PC-3 (cell line): ENCODE results near the gene FLYWCH1. TPM values are rescaled to one million over a fixed set of nuclear protein-coding genes. Genes with fewer than 3 reads are reported as not detected.
A peak's percentile ranks its signal among the peaks of the same experiment; 100 is the strongest.

ENCODE experiments used
- ATAC-seq: fragments of 200-7000 bp; cut with Tn5 transposase; 2 replicates; pipeline ENCODE4 v1.9.1; 2020; ENCODE audit warnings: mild to moderate bottlenecking, moderate library complexity
- BruUV-seq: library from RNA; stranded (reverse); fragments of 400-500 nt; replicated peaks from 2 replicates; lab custom pipeline; 2021; lab: Mats Ljungman, UMichigan
- CTCF ChIA-PET: fragments of 300-600 bp; sonication (Branson Sonifier 250); formaldehyde crosslinking; loops from one replicate; lab custom pipeline; 2022; ENCODE audit warnings: antibody characterized with exemption; lab: Charles Lee
- POLR2A ChIA-PET: fragments of 300-600 bp; sonication (Branson Sonifier 250); formaldehyde crosslinking; loops from one replicate; lab custom pipeline; 2022; ENCODE audit warnings: antibody characterized with exemption; ENCODE audit not compliant: unreplicated experiment; lab: Charles Lee
- DNase-seq: peaks from one replicate; pipeline ENCODE4 v3.0.0-alpha.2; 2015
- H2AFZ ChIP-seq: fragments of 300-600 bp; sonication (generic); 2 replicates; pipeline ENCODE4 v1.6.0; 2016; ENCODE audit warnings: antibody characterized with exemption, low read length
- H3F3A ChIP-seq: fragments of 300-600 bp; sonication (generic); one replicate; pipeline ENCODE4 v1.6.0; 2017; ENCODE audit warnings: antibody characterized with exemption, low read length, control low read depth, mild to moderate bottlenecking; ENCODE audit not compliant: unreplicated experiment
- H3K27ac ChIP-seq: fragments of 300-600 bp; sonication (generic); 2 replicates; pipeline ENCODE4 v1.5.1; 2016; ENCODE audit warnings: mild to moderate bottlenecking, low read length
- H3K27me3 ChIP-seq: fragments of 300-600 bp; sonication (generic); 2 replicates; pipeline ENCODE4 v1.6.1; 2016; ENCODE audit warnings: low read length, mixed read lengths
- H3K36me3 ChIP-seq: fragments of 300-600 bp; sonication (generic); 2 replicates; pipeline ENCODE4 v1.6.1; 2016; ENCODE audit warnings: low read depth, mixed run types, low read length, mixed read lengths
- H3K4me1 ChIP-seq: fragments of 300-600 bp; sonication (generic); 2 replicates; pipeline ENCODE4 v1.5.1; 2016; ENCODE audit warnings: low read length; ENCODE audit not compliant: insufficient read depth
- H3K4me2 ChIP-seq: fragments of 300-600 bp; sonication (generic); 2 replicates; pipeline ENCODE4 v1.6.0; 2016; ENCODE audit warnings: low read length
- H3K4me3 ChIP-seq: fragments of 300-600 bp; sonication (generic); 2 replicates; pipeline ENCODE4 v1.5.1; 2016; ENCODE audit warnings: mild to moderate bottlenecking, low read length, mixed read lengths
- H3K79me2 ChIP-seq: fragments of 300-600 bp; sonication (generic); 2 replicates; pipeline ENCODE4 v1.6.1; 2017; ENCODE audit warnings: low read length, mixed read lengths
- H3K9ac ChIP-seq: fragments of 300-600 bp; sonication (generic); 2 replicates; pipeline ENCODE4 v1.6.0; 2016; ENCODE audit warnings: mild to moderate bottlenecking, low read length
- H3K9me2 ChIP-seq: fragments of 300-600 bp; sonication (generic); replicated peaks from 2 replicates; pipeline ENCODE4 v1.6.1; 2016; ENCODE audit warnings: mixed run types, low read length, mixed read lengths
- H3K9me3 ChIP-seq: fragments of 300-600 bp; sonication (generic); 2 replicates; pipeline ENCODE4 v1.6.1; 2016; ENCODE audit warnings: low read length, mixed read lengths
- H4K20me1 ChIP-seq: fragments of 300-600 bp; sonication (generic); 2 replicates; pipeline ENCODE4 v1.6.1; 2016; ENCODE audit warnings: low read length, mixed read lengths
- EZH2 ChIP-seq: fragments of 300-600 bp; sonication (generic); IDR thresholded peaks from one replicate; pipeline ENCODE4 v1.6.1; 2017; ENCODE audit warnings: antibody characterized with exemption, mild to moderate bottlenecking, low read length; ENCODE audit not compliant: unreplicated experiment
- EZH2phosphoT487 ChIP-seq: fragments of 300-600 bp; sonication (generic); IDR thresholded peaks from 2 replicates; pipeline ENCODE4 v1.6.1; 2018; ENCODE audit warnings: mild to moderate bottlenecking, antibody characterized with exemption, low read length, borderline replicate concordance
- intact Hi-C: fragments of 100-400 bp; cut with micrococcal nuclease; formaldehyde crosslinking; loops from 2 replicates; pipeline ENCODE4 v1.9.0; 2023
- total RNA-seq: library from RNA; depleted of rRNA; stranded (reverse); fragments of >200 nt; gene quantifications from 2 replicates; pipeline ENCODE4 v1.2.3, GENCODE V29; 2014
- TF ChIP-seq, protein P1 (sequence below): fragments of 300-600 bp; sonication (generic); conservative IDR thresholded peaks from 2 replicates; pipeline ENCODE4 v1.5.1; 2017; ENCODE audit warnings: antibody characterized with exemption, low read depth, mild to moderate bottlenecking, low read length

The FLYWCH1 gene
- total RNA-seq, 1 experiment from 2014 or later, result 41.4 TPM

GRCh38 chr16:2967721-2968161, 56.0 kb downstream of the FLYWCH1 start:
- Histone ChIP-seq H3K4me1 (peaks cover 22% of the 10 kb centered on the region; the same call in 1 of the 2 replicates), H3K9me3 (no peaks in the 10 kb centered on the region), H3K79me2 (peaks cover 10% of the 10 kb centered on the region; the same call in 1 of the 2 replicates), H3F3A (no peaks in the 10 kb centered on the region), H3K27ac (no peak overlapping the region), H4K20me1 (peaks cover 12% of the 10 kb centered on the region), H3K4me2 (no peak overlapping the region), H3K9ac (no peak overlapping the region), H3K27me3 (no peaks in the 10 kb centered on the region), H2AFZ (no peak overlapping the region), H3K9me2 (no peaks in the 10 kb centered on the region), H3K36me3 (no peaks in the 10 kb centered on the region), H3K4me3 (no peak overlapping the region)
- TF ChIP-seq EZH2 (no peak), EZH2phosphoT487 (no peak)
- TF ChIP-seq, protein P1, sequence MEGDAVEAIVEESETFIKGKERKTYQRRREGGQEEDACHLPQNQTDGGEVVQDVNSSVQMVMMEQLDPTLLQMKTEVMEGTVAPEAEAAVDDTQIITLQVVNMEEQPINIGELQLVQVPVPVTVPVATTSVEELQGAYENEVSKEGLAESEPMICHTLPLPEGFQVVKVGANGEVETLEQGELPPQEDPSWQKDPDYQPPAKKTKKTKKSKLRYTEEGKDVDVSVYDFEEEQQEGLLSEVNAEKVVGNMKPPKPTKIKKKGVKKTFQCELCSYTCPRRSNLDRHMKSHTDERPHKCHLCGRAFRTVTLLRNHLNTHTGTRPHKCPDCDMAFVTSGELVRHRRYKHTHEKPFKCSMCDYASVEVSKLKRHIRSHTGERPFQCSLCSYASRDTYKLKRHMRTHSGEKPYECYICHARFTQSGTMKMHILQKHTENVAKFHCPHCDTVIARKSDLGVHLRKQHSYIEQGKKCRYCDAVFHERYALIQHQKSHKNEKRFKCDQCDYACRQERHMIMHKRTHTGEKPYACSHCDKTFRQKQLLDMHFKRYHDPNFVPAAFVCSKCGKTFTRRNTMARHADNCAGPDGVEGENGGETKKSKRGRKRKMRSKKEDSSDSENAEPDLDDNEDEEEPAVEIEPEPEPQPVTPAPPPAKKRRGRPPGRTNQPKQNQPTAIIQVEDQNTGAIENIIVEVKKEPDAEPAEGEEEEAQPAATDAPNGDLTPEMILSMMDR, result no peak
- DNase-seq (no peak), ATAC-seq (no peak)
- POLR2A ChIA-PET, result no interaction called here
- intact Hi-C loops, result loop anchor here (10.0 kb wide), 1 partner anchor 63 kb away; no protein-coding TSS in a partner anchor
- CTCF ChIA-PET, result no interaction called here
- BruUV-seq, result no TSS peak

GRCh38 chr16:2968368-2968737, 56.6 kb downstream of the FLYWCH1 start:
- Histone ChIP-seq H3F3A (no peaks in the 10 kb centered on the region), H3K36me3 (no peaks in the 10 kb centered on the region), H3K27me3 (no peaks in the 10 kb centered on the region), H3K27ac (no peak overlapping the region), H3K9me2 (no peaks in the 10 kb centered on the region), H2AFZ (0 out of 2 replicates have a peak overlapping the region, but pooled peaks have one; percentile 50), H3K9me3 (no peaks in the 10 kb centered on the region), H4K20me1 (peaks cover 12% of the 10 kb centered on the region), H3K4me1 (peaks cover 22% of the 10 kb centered on the region; the same call in 1 of the 2 replicates), H3K4me2 (peak overlapping the region; percentile 90), H3K4me3 (peak overlapping the region; percentile 85), H3K9ac (no peak overlapping the region), H3K79me2 (peaks cover 10% of the 10 kb centered on the region; the same call in 1 of the 2 replicates)
- ATAC-seq (no peak), DNase-seq (no peak)
- ChIA-PET CTCF (no interaction called here), POLR2A (no interaction called here)
- intact Hi-C loops, result loop anchor here (10.0 kb wide), 1 partner anchor 64 kb away; no protein-coding TSS in a partner anchor
- no TSS peak for BruUV-seq
- TF ChIP-seq EZH2phosphoT487 (no peak), EZH2 (no peak)
- TF ChIP-seq, protein P1, result no peak
